ENCODE data around the gene UBE2J2. TPM values are rescaled to one million over a fixed set of nuclear protein-coding genes. Genes with fewer than 3 reads are reported as not detected.

UBE2J2 gene
- total and polyA plus RNA-seq, 7 experiments from 2014 or later: 62.3 to 92.2 (median 84.1) TPM

- peaks cover 6 to 44% (median 26%) of the 10 kb centered on the region in 7 donors for H3K4me1 Mint-ChIP-seq
- peaks cover 0 to 3% (median 0%) of the 10 kb centered on the region in 5 donors for H3K36me3 Mint-ChIP-seq
- ChIA-PET CTCF (no interaction called here), POLR2A (no interaction called here)
- H3K27me3 Mint-ChIP-seq: no peaks in the 10 kb centered on the region
- peaks cover 0 to 2% (median 0%) of the 10 kb centered on the region in 11 donors for H3K9me3 Mint-ChIP-seq
- DNase-seq (peak in 2 of 9 donors; percentile 5 to 20), ATAC-seq (no peak)
- no peak overlapping the region for H3K27ac ChIP-seq (ENCODE audit: low read depth, low read length)
- H3K4me1 ChIP-seq (ENCODE audit: control insufficient read depth in 2 of 2, insufficient read depth in 2 of 2, low read length in 2 of 2): peaks cover 22 to 34% of the 10 kb centered on the region in 2 donors
- H3K4me3 Mint-ChIP-seq: peak overlapping the region in 3 of 10 donors; percentile 41 to 55 (median 48)
- no peaks in the 10 kb centered on the region for H3K27me3 ChIP-seq (ENCODE audit: control insufficient read depth in 2 of 2, insufficient read depth in 2 of 2, low read length in 2 of 2)
- intact Hi-C loops (cut with micrococcal nuclease): loop anchor here in 1 of 2 donors (5.0 kb wide), 2 partner anchors 61 to 89 kb away; partner anchors contain the start of gene UBE2J2
- H3K27ac Mint-ChIP-seq: peak overlapping the region in 1 of 9 donors; percentile 63
- no peak overlapping the region for H3K4me3 ChIP-seq (ENCODE audit: low read length)
- H3K36me3 ChIP-seq (ENCODE audit: control insufficient read depth in 2 of 3, insufficient read depth in 3 of 3, low read length in 3 of 3): peaks cover 0 to 2% (median 0%) of the 10 kb centered on the region in 3 experiments
- H3K9me3 ChIP-seq (ENCODE audit: control insufficient read depth in 2 of 3, low read length in 3 of 3): no peaks in the 10 kb centered on the region
Measured at GRCh38 chr1:1210726-1211540, 62.7 kb downstream of the UBE2J2 start.

- DNase-seq (peak in 2 of 9 donors; percentile 14 to 69), ATAC-seq (peak; percentile 39)
- Mint-ChIP-seq H3K9me3 (peaks cover 0 to 2% (median 0%) of the 10 kb centered on the region in 11 donors), H3K27me3 (no peaks in the 10 kb centered on the region), H3K27ac (peak overlapping the region in 1 of 9 donors; percentile 96), H3K4me3 (peak overlapping the region; percentile 59 to 90 (median 78)), H3K4me1 (peaks cover 6 to 29% (median 14%) of the 10 kb centered on the region in 7 donors), H3K36me3 (peaks cover 0 to 3% (median 0%) of the 10 kb centered on the region in 5 donors)
- Histone ChIP-seq H3K36me3 (ENCODE audit: control insufficient read depth in 2 of 3, insufficient read depth in 3 of 3, low read length in 3 of 3) (no peaks in the 10 kb centered on the region), H3K4me3 (ENCODE audit: low read length) (no peak overlapping the region), H3K4me1 (ENCODE audit: control insufficient read depth in 2 of 2, insufficient read depth in 2 of 2, low read length in 2 of 2) (peaks cover 18 to 21% of the 10 kb centered on the region in 2 donors), H3K27ac (ENCODE audit: low read depth, low read length) (no peak overlapping the region), H3K27me3 (ENCODE audit: control insufficient read depth in 2 of 2, insufficient read depth in 2 of 2, low read length in 2 of 2) (no peaks in the 10 kb centered on the region), H3K9me3 (ENCODE audit: control insufficient read depth in 2 of 3, low read length in 3 of 3) (no peaks in the 10 kb centered on the region)
- intact Hi-C loops (cut with micrococcal nuclease): loop anchor here in 1 of 2 donors (1.0 to 5.0 kb wide), 3 partner anchors 37 to 72 kb away; partner anchors contain the start of gene TTLL10
- POLR2A ChIA-PET: interaction anchor here (1.0 kb wide), 1 partner anchor 13 kb away, joined by 3 read pairs; no protein-coding TSS in a partner anchor
- CTCF ChIA-PET: no interaction called here
Measured at GRCh38 chr1:1208713-1209433, 64.8 kb downstream of the UBE2J2 start.

GRCh38 chr1:1207571-1207892 is 66.1 kb downstream of the UBE2J2 start:
- H3K9me3 ChIP-seq (ENCODE audit: control insufficient read depth in 2 of 3, low read length in 3 of 3): no peaks in the 10 kb centered on the region
- H3K27ac Mint-ChIP-seq: peak overlapping the region in 3 of 9 donors; percentile 52 to 96 (median 59)
- H3K27ac ChIP-seq (ENCODE audit: low read depth, low read length): no peak overlapping the region
- H3K4me3 Mint-ChIP-seq: peak overlapping the region in 1 of 10 donors; percentile 83
- H3K27me3 ChIP-seq (ENCODE audit: control insufficient read depth in 2 of 2, insufficient read depth in 2 of 2, low read length in 2 of 2): no peaks in the 10 kb centered on the region
- DNase-seq (no peak), ATAC-seq (no peak)
- POLR2A ChIA-PET: interaction anchor here (0.6 to 1.0 kb wide), 2 partner anchors 12 to 247 kb away, joined by 3 read pairs; partner anchors contain the start of gene KLHL17
- H3K9me3 Mint-ChIP-seq: peaks cover 0 to 2% (median 0%) of the 10 kb centered on the region in 11 donors
- H3K36me3 Mint-ChIP-seq: peaks cover 0 to 3% (median 0%) of the 10 kb centered on the region in 5 donors
- CTCF ChIA-PET: no interaction called here
- intact Hi-C loops (cut with micrococcal nuclease): loop anchor here in 1 of 2 donors (5.0 kb wide), 2 partner anchors 35 to 70 kb away; partner anchors contain the start of gene TTLL10
- no peaks in the 10 kb centered on the region for H3K36me3 ChIP-seq (ENCODE audit: control insufficient read depth in 2 of 3, insufficient read depth in 3 of 3, low read length in 3 of 3)
- peaks cover 13 to 16% of the 10 kb centered on the region in 2 donors for H3K4me1 ChIP-seq (ENCODE audit: control insufficient read depth in 2 of 2, insufficient read depth in 2 of 2, low read length in 2 of 2)
- no peaks in the 10 kb centered on the region for H3K27me3 Mint-ChIP-seq
- peaks cover 6 to 29% (median 14%) of the 10 kb centered on the region in 7 donors for H3K4me1 Mint-ChIP-seq
- no peak overlapping the region for H3K4me3 ChIP-seq (ENCODE audit: low read length)

GRCh38 chr1:1206966-1207531 is 66.6 kb downstream of the UBE2J2 start:
- no peak for DNase-seq
- H3K4me3 ChIP-seq (ENCODE audit: low read length): no peak overlapping the region
- POLR2A ChIA-PET: interaction anchor here (0.6 kb wide), 1 partner anchor 246 kb away, joined by 3 read pairs; the partner anchor contains the start of gene KLHL17
- H3K27me3 Mint-ChIP-seq: no peaks in the 10 kb centered on the region
- H3K27ac ChIP-seq (ENCODE audit: low read depth, low read length): no peak overlapping the region
- no peaks in the 10 kb centered on the region for H3K36me3 ChIP-seq (ENCODE audit: control insufficient read depth in 2 of 3, insufficient read depth in 3 of 3, low read length in 3 of 3)
- no peaks in the 10 kb centered on the region for H3K27me3 ChIP-seq (ENCODE audit: control insufficient read depth in 2 of 2, insufficient read depth in 2 of 2, low read length in 2 of 2)
- CTCF ChIA-PET: no interaction called here
- peaks cover 0 to 3% (median 0%) of the 10 kb centered on the region in 5 donors for H3K36me3 Mint-ChIP-seq
- H3K27ac Mint-ChIP-seq: peak overlapping the region in 1 of 9 donors; percentile 96
- H3K4me3 Mint-ChIP-seq: peak overlapping the region in 6 of 10 donors; percentile 12 to 83 (median 45)
- peaks cover 13 to 16% of the 10 kb centered on the region in 2 donors for H3K4me1 ChIP-seq (ENCODE audit: control insufficient read depth in 2 of 2, insufficient read depth in 2 of 2, low read length in 2 of 2)
- intact Hi-C loops (cut with micrococcal nuclease): loop anchor here in 1 of 2 donors (5.0 kb wide), 2 partner anchors 35 to 70 kb away; partner anchors contain the start of gene TTLL10
- no peak for ATAC-seq
- H3K9me3 Mint-ChIP-seq: peaks cover 0 to 2% (median 0%) of the 10 kb centered on the region in 11 donors
- no peaks in the 10 kb centered on the region for H3K9me3 ChIP-seq (ENCODE audit: control insufficient read depth in 2 of 3, low read length in 3 of 3)
- H3K4me1 Mint-ChIP-seq: peaks cover 6 to 29% (median 14%) of the 10 kb centered on the region in 7 donors

DNA sequence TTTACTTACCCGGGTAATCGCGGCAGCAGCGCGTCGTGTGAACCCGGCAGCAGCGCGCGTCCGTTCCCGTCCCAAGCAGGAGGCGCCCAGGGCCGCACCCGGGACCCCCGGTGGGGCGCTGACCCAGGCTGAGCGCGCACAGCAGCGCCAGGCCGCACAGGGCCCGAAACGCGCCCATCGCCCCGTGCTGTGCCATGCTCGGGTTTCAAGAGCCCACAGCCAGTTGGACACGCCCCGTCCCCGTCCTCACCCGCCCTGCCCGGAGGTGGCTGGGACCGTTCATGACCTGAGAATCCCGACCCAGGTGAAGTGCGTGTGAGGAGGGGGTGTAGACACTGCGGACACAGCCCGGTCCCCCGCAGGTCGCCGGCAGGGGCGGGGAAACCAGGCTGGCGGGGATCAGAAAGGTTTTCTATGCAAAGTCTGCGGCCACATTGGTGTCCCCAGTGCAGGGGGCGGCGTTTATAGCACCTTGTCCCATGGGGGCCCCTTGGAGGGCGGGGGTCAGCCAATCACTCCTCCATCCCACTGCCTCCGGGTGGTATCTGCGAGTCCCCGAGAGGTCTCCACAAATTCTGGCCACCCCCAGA is 67.2 kb downstream of the UBE2J2 start, which contains the start of gene TNFRSF18:
Gene TNFRSF18, minus strand, starts transcription at position 217 of the 590 bp plus-strand sequence. Its CDS starts 21 bp downstream, at position 196.
- Mint-ChIP-seq H3K27me3 (no peaks in the 10 kb centered on the region), H3K4me1 (peaks cover 6 to 29% (median 14%) of the 10 kb centered on the region in 7 donors), H3K9me3 (peaks cover 0 to 2% (median 0%) of the 10 kb centered on the region in 11 donors), H3K36me3 (peaks cover 0 to 3% (median 0%) of the 10 kb centered on the region in 5 donors), H3K4me3 (peak within 1 kb of the TSS in 7 of 10 donors; percentile 25 to 83 (median 45)), H3K27ac (peak within 1 kb of the TSS in 2 of 9 donors; percentile 38 to 96)
- H3K4me1 ChIP-seq (ENCODE audit: control insufficient read depth in 2 of 2, insufficient read depth in 2 of 2, low read length in 2 of 2): peaks cover 13 to 16% of the 10 kb centered on the region in 2 donors
- CTCF ChIA-PET: no interaction called here
- POLR2A ChIA-PET: no interaction called here
- intact Hi-C loops (cut with micrococcal nuclease): loop anchor here in 1 of 2 donors (5.0 kb wide), 2 partner anchors 34 to 69 kb away; partner anchors contain the start of gene TTLL10
- no peaks in the 10 kb centered on the region for H3K9me3 ChIP-seq (ENCODE audit: control insufficient read depth in 2 of 3, low read length in 3 of 3)
- H3K27me3 ChIP-seq (ENCODE audit: control insufficient read depth in 2 of 2, insufficient read depth in 2 of 2, low read length in 2 of 2): no peaks in the 10 kb centered on the region
- H3K27ac ChIP-seq (ENCODE audit: low read depth, low read length): no peak within 1 kb of the TSS
- H3K4me3 ChIP-seq (ENCODE audit: low read length): peak within 1 kb of the TSS; percentile 6
- no peaks in the 10 kb centered on the region for H3K36me3 ChIP-seq (ENCODE audit: control insufficient read depth in 2 of 3, insufficient read depth in 3 of 3, low read length in 3 of 3)
- ATAC-seq: no peak
- peak in 2 of 9 donors; percentile 20 to 68 for DNase-seq

All from naive thymus-derived CD4-positive, alpha-beta T cell (primary cell).